GM18517 (cell line): Measurements from ENCODE around the gene PAX1.

Experiments used
- ATAC-seq: cut with Tn5 transposase; IDR thresholded peaks from one replicate; pipeline ENCODE4 v1.9.1; 2021; ENCODE audit warnings: mild to moderate bottlenecking, moderate library complexity; ENCODE audit not compliant: unreplicated experiment

The PAX1 gene

DNA sequence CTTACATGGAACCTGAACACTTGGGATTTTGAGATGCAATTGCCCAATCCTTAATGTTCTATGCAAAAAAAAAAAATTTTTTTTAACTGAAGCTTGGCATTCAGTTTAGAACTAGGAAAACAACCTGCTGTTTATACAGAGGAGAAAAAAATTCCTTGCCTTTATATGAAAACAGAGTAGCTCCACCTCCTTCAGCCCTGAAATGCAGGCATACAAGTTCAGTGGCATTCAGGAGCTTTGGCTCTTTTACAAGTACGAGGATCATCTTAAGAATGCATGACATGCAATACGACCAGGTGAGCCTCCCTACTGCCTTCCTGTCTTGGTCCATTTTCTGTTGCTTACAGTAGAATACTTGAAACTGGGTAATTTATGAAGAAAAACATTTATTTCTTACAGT lies 20.4 kb downstream of the PAX1 start:
- ATAC-seq = no peak

- no peak for ATAC-seq
Observed at GRCh38 chr20:21729316-21729715, 23.9 kb downstream of the PAX1 start.

DNA sequence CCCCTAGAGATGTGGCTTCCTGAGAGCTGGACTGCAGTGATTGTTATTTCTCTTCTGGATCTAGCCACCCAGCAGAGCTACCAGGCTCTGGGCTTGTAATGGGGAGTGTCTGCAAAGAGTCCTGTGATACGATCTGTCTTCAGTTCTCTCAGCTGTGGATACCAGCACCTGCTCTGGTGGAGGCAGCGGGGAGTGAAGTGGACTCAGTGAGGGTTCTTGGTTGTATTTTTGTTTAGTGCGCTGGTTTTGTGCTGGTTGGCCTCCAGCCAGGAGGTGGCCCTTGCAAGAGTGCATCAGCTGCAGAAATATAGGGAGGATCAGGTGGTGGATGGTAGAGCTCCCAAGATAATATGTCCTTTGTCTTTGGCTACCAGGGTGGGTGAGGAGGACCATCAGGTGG lies 33.7 kb downstream of the PAX1 start:
- no peak for ATAC-seq

- ATAC-seq = no peak
Observed at GRCh38 chr20:21739682-21740081, 34.2 kb downstream of the PAX1 start.

DNA sequence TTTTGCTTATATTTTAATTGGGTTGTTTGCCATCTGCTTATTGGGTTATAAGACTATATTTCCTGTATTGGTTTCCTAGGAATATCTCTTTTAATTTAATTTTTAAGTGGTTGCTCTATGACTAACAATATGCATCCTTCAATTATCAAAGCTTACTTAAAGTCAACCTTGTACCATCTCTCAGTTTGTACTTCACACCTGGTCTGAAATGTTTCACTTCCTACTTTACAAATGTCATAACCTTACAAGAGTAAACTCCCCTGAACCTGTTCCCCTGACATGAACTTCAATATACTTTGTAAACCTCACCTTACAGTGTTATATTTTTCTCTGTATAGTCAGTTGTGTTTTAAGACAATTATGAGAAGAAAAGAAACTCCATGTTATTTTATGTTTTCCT lies 35.8 kb downstream of the PAX1 start:
- ATAC-seq = no peak

DNA sequence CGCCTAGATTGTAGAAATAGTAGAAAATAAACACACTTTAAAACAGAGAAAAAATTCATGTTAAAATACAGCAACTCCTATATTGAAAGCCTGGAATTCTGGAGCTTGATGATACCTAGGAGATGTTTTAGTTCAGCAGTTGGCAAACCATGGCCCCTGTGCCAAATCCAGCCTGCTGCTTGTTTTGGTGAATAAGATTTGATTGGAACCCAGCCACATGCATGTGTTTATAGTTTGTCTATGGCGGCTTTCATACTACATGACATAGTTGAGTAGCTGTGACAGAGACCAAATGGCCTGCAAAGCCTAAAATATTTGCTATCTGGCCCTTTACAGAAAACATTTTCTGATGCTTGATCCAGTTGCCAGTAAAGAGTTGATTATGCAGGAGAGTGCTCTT lies 57.2 kb downstream of the PAX1 start:
- no peak for ATAC-seq

GRCh38 chr20:21767200-21767738 lies 61.8 kb downstream of the PAX1 start:
- ATAC-seq = no peak

DNA sequence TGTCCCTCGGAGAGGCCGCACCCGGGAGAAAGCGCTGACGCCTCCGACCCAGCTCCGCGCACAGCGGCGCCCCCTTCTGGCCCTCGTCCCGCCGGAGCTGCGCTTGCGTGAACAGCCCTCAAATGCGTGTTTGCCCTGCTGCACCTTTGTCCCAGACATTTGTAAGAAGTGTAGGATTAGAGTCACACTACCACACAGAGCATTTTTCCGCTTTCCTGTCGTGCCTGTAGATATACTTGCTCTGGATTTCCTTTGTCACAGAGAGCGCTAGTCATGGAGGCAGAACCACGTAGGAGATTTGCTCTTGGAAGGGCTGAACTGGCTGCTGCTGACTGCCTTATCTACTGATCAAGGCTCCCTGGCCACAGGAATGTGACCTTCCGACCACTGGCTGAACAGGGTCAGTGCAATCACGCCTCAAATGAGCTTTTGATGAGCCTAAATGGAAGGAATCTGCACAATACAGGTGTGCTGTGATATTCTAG lies 62.3 kb downstream of the PAX1 start:
- no peak for ATAC-seq
